PFSK-1 (cell line): Measurements from ENCODE around the gene MMP20.

Source experiments
- FOXP2 ChIP-seq: optimal IDR thresholded peaks from 2 replicates; pipeline ENCODE3; 2011; ENCODE audit warnings: borderline replicate concordance, control low read depth, inconsistent platforms; ENCODE audit not compliant: insufficient read depth; ENCODE audit errors: extremely low read length, extremely low read depth
- POLR2AphosphoS5 ChIP-seq: IDR thresholded peaks from 2 replicates; pipeline ENCODE4 v1.6.1; 2012; ENCODE audit warnings: low read depth, mild to moderate bottlenecking, control low read depth, low read length, moderate library complexity
- SIN3A ChIP-seq: IDR thresholded peaks from 2 replicates; pipeline ENCODE4 v1.6.1; 2012; ENCODE audit warnings: mild to moderate bottlenecking, low read length, moderate library complexity, borderline replicate concordance; ENCODE audit not compliant: insufficient read depth
- TAF1 ChIP-seq: IDR thresholded peaks from 2 replicates; pipeline ENCODE4 v1.6.1; 2012; ENCODE audit warnings: low read length, control low read depth, borderline replicate concordance; ENCODE audit not compliant: insufficient read depth
- TF ChIP-seq, protein P1 (sequence below), 2 experiments: IDR thresholded peaks; 2 replicates each; pipeline versions ENCODE4 v1.6.1 to v1.8.0; 2011 to 2012; ENCODE audit warnings: low read depth in 2 of 2, low read length in 2 of 2, control low read depth in 1 of 2, inconsistent platforms in 1 of 2, mild to moderate bottlenecking in 1 of 2, moderate library complexity in 1 of 2; ENCODE audit not compliant: insufficient read depth in 1 of 2

Gene MMP20

GRCh38 chr11:102653744-102654291, 28.7 kb upstream of the MMP20 start:
- no peak for TF ChIP-seq POLR2AphosphoS5
- TF ChIP-seq, protein P1, sequence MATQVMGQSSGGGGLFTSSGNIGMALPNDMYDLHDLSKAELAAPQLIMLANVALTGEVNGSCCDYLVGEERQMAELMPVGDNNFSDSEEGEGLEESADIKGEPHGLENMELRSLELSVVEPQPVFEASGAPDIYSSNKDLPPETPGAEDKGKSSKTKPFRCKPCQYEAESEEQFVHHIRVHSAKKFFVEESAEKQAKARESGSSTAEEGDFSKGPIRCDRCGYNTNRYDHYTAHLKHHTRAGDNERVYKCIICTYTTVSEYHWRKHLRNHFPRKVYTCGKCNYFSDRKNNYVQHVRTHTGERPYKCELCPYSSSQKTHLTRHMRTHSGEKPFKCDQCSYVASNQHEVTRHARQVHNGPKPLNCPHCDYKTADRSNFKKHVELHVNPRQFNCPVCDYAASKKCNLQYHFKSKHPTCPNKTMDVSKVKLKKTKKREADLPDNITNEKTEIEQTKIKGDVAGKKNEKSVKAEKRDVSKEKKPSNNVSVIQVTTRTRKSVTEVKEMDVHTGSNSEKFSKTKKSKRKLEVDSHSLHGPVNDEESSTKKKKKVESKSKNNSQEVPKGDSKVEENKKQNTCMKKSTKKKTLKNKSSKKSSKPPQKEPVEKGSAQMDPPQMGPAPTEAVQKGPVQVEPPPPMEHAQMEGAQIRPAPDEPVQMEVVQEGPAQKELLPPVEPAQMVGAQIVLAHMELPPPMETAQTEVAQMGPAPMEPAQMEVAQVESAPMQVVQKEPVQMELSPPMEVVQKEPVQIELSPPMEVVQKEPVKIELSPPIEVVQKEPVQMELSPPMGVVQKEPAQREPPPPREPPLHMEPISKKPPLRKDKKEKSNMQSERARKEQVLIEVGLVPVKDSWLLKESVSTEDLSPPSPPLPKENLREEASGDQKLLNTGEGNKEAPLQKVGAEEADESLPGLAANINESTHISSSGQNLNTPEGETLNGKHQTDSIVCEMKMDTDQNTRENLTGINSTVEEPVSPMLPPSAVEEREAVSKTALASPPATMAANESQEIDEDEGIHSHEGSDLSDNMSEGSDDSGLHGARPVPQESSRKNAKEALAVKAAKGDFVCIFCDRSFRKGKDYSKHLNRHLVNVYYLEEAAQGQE (IDR thresholded peaks at IDR 0.05; ENCODE audit: insufficient read depth in 1 of 2, low read depth in 2 of 2, low read length in 2 of 2), result no peak
- no peak for TF ChIP-seq TAF1
- TF ChIP-seq FOXP2, result no peak
- TF ChIP-seq SIN3A, result no peak

- TF ChIP-seq, protein P1 (IDR thresholded peaks at IDR 0.05; ENCODE audit: insufficient read depth in 1 of 2, low read depth in 2 of 2, low read length in 2 of 2), result no peak
- TF ChIP-seq SIN3A (no peak), POLR2AphosphoS5 (no peak), FOXP2 (no peak), TAF1 (no peak)
Measured at GRCh38 chr11:102647430-102647829, 22.3 kb upstream of the MMP20 start.

DNA sequence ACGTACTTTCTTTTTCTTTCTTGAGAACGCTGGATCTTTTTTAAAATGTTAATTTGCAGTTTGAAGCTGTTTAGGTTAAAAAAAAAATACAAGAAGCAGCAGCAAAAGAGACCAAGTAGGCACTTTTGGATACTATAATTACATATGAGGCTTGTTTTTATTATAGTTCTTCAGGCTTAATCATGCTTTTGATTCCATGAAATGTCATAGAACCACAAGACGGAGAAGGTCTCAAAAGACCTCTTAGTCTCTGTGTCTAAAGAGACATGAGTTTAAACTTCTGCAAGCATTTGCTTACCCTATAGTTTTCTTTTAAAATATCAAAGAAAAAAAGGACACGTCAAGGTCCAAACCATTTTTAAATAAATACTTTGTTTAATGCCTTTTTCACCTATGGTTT, 18.8 kb upstream of the MMP20 start:
- TF ChIP-seq TAF1 (no peak), SIN3A (no peak), FOXP2 (no peak), POLR2AphosphoS5 (no peak)
- TF ChIP-seq, protein P1 (IDR thresholded peaks at IDR 0.05; ENCODE audit: insufficient read depth in 1 of 2, low read depth in 2 of 2, low read length in 2 of 2), result no peak

- TF ChIP-seq TAF1 (no peak), SIN3A (no peak), FOXP2 (no peak), POLR2AphosphoS5 (no peak)
- TF ChIP-seq, protein P1 (IDR thresholded peaks at IDR 0.05; ENCODE audit: insufficient read depth in 1 of 2, low read depth in 2 of 2, low read length in 2 of 2), result no peak
Measured at GRCh38 chr11:102640946-102641345, 15.8 kb upstream of the MMP20 start.

DNA sequence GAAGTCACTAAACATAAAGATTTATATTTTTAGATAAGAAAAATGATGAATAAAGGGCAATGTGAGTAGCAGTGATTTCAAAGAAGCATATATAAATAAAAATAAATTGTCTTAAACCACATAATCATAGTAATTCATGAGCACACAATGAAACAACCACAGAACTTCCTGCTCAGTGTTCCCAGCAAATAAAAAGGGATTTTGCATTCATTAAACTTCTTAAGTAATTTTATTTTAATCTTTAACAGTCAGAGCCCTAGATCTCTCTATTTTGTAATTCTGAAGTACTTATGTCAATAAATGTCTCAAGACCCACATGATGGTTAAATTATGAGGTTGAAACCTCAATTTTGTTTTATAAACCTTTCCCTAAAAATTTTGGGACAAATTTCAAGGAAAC, 14.5 kb upstream of the MMP20 start:
- no peak for TF ChIP-seq FOXP2
- TF ChIP-seq TAF1, result no peak
- TF ChIP-seq SIN3A, result no peak
- TF ChIP-seq POLR2AphosphoS5, result no peak
- TF ChIP-seq, protein P1 (IDR thresholded peaks at IDR 0.05; ENCODE audit: insufficient read depth in 1 of 2, low read depth in 2 of 2, low read length in 2 of 2), result no peak
